GM21447 (cell line): ENCODE results near the gene ACVR1.
"Not testable (repeated sequence)": the region's sequence is repeated elsewhere in the genome, so short reads cannot be mapped to it uniquely, and the experiment has no call there.

Source experiments
- ATAC-seq: cut with Tn5 transposase; IDR thresholded peaks from one replicate; pipeline ENCODE4 v1.9.1; 2021; ENCODE audit not compliant: unreplicated experiment

ACVR1 gene

GRCh38 chr2:157830696-157831570 lies 45.2 kb downstream of the ACVR1 start:
- ATAC-seq, result no peak

DNA sequence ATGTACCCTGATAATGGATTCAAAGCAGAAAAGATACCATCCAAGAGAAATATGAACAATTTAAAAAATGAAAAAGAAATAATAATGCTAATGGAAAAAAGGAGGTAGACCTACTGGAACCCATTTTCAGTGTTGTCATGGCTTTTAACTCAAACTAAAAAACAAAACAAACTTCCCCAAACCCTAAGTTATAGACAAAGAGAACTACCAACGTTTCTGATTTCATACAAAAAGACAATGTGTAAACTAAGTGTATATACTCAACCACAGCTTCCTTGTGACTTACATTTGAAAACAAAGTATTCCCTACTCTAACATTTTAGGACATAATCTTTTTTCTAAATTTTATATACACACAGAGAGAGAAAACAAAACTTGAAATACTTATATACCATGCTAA lies 45.9 kb downstream of the ACVR1 start:
- ATAC-seq, result no peak

DNA sequence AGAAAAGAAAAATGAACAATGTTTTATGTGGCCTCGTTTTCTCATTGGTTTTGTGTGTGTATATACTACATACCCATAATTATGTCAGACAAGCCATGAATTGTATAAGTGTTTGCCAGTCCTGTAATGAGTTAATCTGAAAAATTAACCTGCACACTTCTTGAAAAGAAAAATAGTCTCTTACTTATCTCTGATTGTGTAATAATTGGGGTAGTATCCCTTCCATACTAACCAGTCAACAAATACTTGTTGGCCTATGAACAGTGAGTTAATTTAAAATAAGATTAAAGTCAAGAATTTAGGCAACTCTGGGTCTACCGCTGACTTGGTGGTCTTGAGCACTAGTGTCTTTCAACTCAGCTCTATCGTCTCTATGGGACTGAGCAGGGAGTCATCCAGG lies 48.8 kb downstream of the ACVR1 start:
- no peak for ATAC-seq

- not testable (repeated sequence) for ATAC-seq
Observed at GRCh38 chr2:157826644-157827043, 49.5 kb downstream of the ACVR1 start.

DNA sequence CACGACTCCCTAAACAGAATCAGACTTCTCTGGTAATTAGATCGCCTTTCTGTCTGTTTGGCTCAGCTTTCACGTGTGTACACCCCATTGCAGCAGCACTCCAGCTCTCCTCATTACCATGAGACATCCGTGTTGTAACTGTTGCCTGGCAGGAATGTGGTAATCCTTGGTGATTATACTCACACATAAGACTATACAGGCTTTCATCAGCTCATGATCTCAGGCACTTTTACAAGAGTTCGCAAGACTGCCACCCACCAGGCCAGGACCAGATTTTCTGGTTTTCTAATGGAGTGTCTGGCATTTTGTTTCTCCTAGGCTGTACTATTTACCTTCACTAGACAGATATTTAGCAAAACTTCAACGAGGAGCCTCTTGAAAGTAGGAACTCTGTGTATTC lies 50.2 kb downstream of the ACVR1 start:
- no peak for ATAC-seq

DNA sequence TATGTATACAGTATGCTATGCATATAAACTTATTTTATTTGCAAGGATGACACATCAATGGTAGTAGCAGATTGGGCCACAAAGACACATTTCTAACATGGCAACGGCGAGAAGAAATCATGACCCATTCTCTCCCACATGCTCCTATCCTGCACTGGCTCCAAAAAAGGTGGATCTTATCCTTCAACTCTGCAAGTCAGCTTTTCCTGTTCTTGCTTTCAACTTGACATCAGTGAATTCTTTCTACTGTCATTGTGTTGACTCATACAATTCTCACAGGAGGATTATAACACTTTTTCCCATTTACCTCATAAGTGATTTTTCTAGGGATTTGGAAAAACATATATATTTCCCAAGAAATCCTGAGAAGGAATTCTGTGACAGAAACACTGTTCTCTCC lies 53.1 kb downstream of the ACVR1 start:
- no peak for ATAC-seq

DNA sequence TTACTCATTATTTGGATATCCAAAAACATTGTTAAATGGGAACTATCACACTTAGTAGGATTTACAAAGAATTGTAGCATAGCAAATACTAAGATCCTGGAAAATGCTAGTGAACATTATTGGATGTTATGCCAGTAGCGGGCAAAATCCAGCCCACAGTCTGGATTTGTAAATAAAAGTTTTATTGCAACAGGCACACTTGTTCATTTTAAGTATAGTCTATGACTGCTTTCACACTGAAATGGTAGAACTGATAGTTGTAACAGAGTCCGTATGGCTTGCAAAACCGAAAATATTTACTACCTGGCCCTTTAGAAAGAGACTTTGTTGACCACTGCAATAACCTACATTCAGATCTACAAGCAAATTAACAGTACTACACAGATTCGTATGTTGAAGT lies 53.6 kb downstream of the ACVR1 start:
- no peak for ATAC-seq

DNA sequence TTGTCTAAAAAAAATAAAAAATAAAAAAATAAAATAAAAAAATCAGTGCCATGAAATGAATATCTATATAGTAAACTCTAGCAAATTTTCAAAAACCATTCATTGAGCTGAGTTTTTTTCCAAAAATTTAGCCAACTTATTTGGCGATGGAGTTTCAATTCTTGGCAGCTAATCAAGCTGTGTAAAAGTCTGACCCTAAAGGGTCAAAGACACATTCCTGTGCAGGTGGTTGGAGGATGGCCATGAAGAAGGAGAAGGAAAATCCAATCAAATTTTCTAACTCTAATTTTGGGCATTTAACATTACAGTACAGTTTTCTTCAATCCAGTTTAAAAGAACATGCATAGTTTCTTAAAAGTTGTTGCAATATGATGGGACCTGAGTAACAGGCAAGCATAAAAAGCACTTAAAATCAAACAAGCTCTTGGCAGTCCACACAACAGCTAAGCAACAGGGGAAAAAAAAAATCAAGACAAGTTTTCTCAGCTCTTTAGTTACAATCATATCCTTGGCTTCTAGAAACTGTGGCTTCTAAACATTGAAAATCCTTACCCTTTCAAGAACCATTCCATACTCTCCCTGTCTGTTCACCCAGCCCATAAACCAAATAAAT lies 54.5 kb downstream of the ACVR1 start:
- no peak for ATAC-seq

DNA sequence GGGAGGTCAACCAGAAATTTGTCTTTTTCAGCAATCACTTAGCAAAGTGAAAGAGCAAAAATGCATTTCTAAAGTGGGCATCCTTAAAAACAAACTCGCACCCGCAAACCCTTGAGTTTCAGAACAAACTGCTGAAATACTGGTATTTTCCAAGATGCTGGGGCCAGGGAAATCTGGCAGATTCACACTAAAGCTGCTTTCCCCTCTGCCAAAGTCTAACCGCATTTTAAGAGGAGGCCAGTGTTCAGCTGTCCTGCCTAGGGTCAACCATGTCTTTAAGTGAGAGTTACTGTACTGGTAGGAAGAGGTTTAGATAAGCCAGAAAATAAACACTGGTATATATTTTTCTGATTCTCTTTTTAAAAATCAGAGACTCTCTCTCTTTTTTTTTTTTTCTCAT lies 55.9 kb downstream of the ACVR1 start:
- no peak for ATAC-seq

DNA sequence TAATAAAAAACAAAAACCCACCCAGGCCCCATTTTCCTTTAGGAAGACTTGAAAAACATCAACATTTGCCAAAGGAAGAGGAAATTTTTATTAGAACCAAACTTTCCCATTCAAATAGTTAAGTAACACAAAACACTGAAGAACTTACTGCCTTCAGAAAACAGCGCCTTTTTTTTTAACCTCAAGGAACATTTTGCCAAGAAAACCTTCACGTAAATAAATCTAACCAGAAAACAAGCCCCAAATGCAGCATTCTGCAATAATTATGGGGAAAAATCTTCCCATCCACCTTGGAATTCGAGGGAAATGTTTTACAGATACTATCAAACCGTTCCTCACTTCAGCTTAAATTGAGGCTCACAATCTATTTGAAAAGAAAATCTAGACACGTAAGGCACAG lies 56.4 kb downstream of the ACVR1 start:
- no peak for ATAC-seq

DNA sequence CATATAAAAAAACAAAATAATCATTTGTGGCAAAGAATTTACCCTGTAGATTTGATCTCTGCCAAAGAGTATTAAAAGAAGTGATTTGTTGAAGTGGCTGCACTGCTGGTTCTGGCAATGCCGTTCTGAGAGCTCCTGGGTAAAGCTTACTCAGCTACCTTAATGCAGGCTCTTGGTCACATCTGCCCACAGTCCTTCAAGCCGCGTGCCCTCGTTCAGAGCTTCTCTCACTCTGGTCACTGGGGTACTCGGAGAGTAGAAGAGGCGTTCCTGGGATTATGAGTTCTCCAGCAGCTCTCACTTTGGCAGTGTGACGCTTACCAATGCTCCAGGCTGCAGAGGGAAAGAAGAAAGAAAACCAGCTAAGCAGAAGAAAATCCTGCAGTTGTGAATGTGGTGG lies 57.9 kb downstream of the ACVR1 start:
- ATAC-seq, result no peak

GRCh38 chr2:157815421-157815820 lies 60.7 kb downstream of the ACVR1 start:
- ATAC-seq, result no peak

DNA sequence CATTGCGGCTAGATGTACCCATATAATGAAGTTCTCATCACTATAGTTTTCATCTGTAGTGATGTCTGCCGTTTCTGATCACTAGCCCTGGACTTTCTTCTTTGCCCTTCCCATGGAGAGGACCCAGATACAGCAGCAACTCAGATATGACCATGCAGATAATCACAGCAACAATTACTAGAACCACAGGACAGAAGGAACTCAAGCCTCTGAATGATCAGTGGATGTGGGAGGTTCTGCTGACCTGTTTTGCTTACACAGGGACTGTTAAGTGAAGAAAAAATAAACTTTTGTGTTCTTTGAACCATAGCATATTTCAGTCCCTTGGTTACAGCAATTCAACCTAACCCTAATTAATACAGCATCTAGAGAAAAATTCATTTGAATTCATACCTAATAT lies 62.7 kb downstream of the ACVR1 start:
- no peak for ATAC-seq

- ATAC-seq, result no peak
Observed at GRCh38 chr2:157810037-157810436, 66.1 kb downstream of the ACVR1 start.

GRCh38 chr2:157809212-157809611 lies 66.9 kb downstream of the ACVR1 start:
- no peak for ATAC-seq

DNA sequence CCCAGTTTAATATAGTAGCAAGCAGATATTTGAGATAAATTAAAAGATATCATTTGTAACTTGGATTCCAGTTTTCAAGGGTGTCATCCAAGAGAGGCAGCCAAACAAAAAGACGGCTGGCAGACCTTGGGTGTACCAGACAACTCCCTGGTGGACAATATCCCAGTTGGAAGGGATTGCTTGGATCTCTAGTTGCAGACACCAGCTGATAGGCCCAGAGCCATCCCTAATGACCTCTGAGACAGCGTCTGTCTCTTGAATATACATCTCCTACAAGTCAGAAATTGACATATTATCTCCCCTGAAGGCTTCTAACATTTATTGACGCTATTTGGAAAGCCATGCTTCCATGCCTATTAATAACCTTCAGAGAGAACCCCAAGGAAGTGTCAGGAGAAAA lies 67.7 kb downstream of the ACVR1 start:
- no peak for ATAC-seq

- no peak for ATAC-seq
Observed at GRCh38 chr2:157806426-157807077, 69.6 kb downstream of the ACVR1 start.

GRCh38 chr2:157805519-157805918 lies 70.6 kb downstream of the ACVR1 start:
- no peak for ATAC-seq

DNA sequence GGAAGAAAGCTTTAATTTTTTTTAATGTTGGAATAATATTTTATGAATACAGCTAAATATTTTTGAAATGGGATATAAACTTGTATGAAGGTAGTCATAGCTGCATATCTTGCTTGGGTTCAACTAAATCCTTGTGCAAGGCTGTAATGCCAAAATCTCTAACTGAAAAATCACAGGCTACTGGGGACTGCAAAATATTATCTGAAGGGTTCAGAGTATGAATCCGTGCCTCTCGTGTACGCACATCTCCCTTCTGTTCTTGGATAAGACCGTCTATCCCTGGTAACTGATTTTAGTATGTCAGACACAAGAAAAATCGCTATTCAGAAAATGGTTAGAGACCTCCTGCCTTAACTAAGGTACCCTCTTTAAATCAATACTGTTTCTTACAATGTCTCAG lies 71.8 kb downstream of the ACVR1 start:
- no peak for ATAC-seq

DNA sequence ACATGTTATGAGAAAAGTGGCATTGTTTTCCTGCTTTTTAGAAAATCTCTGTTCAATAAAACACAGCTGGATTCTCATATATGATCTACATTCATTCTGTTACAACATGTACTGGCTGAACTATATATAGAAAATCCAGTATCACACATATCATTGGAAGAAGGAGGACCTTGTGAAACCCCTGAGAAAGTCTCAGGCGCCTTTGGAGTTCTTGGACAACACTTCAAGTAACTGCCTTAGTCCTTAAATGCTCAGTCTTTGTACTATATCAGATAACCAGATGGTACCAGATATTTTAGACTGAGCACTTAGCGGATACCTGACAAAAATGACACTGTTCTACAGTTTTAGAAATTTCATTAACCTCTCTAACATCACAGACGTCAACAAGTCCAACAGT lies 72.2 kb downstream of the ACVR1 start:
- no peak for ATAC-seq

- no peak for ATAC-seq
Observed at GRCh38 chr2:157803476-157803875, 72.7 kb downstream of the ACVR1 start.

DNA sequence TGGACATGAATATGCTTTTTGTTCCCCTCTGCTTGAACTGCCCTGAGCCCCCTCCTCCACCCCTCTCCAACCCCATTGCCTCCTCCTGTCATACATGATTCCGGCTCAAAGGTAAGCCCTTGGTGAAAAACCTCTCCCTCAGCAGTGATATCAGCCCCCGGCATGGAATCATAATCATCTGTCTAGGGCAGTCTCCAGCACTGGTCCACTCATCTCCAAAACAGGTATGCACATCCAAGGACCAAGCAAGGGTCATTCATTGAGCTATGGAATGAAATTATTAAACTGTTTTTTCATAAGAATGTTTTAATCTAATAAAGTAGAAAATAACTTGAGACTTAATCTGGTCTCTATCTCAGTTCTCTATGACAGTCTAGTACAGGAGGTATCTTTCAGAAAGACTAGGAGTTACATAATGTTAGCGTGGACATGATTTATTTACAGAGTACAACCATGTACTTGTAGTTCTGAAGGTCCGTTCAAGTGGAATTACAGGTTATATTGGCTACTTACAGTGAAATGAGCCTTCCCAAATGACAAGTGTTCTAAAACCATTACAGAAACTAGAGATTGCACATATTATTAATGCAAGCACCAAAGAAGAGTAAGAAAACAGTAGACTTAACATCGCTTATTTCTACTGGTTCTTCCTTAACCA lies 75.2 kb downstream of the ACVR1 start:
- ATAC-seq, result no peak
